IPS DF 6.9 (cell line): ENCODE results near the gene TMEM247.
"Not testable (repeated sequence)": the region's sequence is repeated elsewhere in the genome, so short reads cannot be mapped to it uniquely, and the experiment has no call there.

Experiments used
- DNase-seq: peaks from one replicate; pipeline ENCODE4 v3.0.0-alpha.2; 2013; ENCODE audit warnings: low read depth, low spot score
- H3K27ac ChIP-seq: one replicate; pipeline ENCODE4 v1.5.1; 2013; ENCODE audit warnings: low read length, control low read depth
- H3K27me3 ChIP-seq: 2 replicates; pipeline ENCODE4 v1.6.1; 2013; ENCODE audit warnings: mild to moderate bottlenecking, low read length; ENCODE audit not compliant: control insufficient read depth, insufficient read depth
- H3K36me3 ChIP-seq: 2 replicates; pipeline ENCODE4 v1.6.1; 2013; ENCODE audit warnings: low read length; ENCODE audit not compliant: control insufficient read depth, insufficient read depth
- H3K4me1 ChIP-seq: 2 replicates; pipeline ENCODE4 v1.6.1; 2013; ENCODE audit warnings: low read length; ENCODE audit not compliant: control insufficient read depth, insufficient read depth
- H3K4me3 ChIP-seq: 2 replicates; pipeline ENCODE4 v1.5.1; 2013; ENCODE audit warnings: mild to moderate bottlenecking, low read length
- H3K9me3 ChIP-seq: 2 replicates; pipeline ENCODE4 v1.6.1; 2013; ENCODE audit warnings: low read length, inconsistent platforms; ENCODE audit not compliant: control insufficient read depth, insufficient read depth
- WGBS: extraction: QIAGEN DNeasy Blood & Tissue Kit; methylation state at CpG from one replicate; pipeline ENCODE4 v1.1.7; 2013; ENCODE audit warnings: mixed read lengths, missing lambda C conversion rate; ENCODE audit not compliant: insufficient read length, insufficient coverage; 5-methylcytosine and 5-hydroxymethylcytosine counted together

Gene TMEM247

GRCh38 chr2:46471697-46472096 lies 7.7 kb upstream of the TMEM247 start:
- no peaks in the 10 kb centered on the region for H3K4me1 ChIP-seq
- no peaks in the 10 kb centered on the region for H3K36me3 ChIP-seq
- no peaks in the 10 kb centered on the region for H3K9me3 ChIP-seq
- H3K27ac ChIP-seq, result no peak overlapping the region
- H3K27me3 ChIP-seq, result no peaks in the 10 kb centered on the region
- no peak for DNase-seq
- no CpG with 5 or more reads among the region's 1 CpG for WGBS
- no peak overlapping the region for H3K4me3 ChIP-seq

GRCh38 chr2:46472165-46472564 lies 7.2 kb upstream of the TMEM247 start:
- H3K9me3 ChIP-seq, DNase-seq, H3K27ac ChIP-seq, H3K4me1 ChIP-seq, H3K36me3 ChIP-seq, H3K27me3 ChIP-seq, H3K4me3 ChIP-seq: not testable (repeated sequence)
- WGBS, result no CpG with 5 or more reads among the region's 5 CpGs

- not testable (repeated sequence) for H3K4me1 ChIP-seq, DNase-seq, H3K27ac ChIP-seq, H3K9me3 ChIP-seq, H3K36me3 ChIP-seq, H3K27me3 ChIP-seq, H3K4me3 ChIP-seq
- WGBS, result no CpG with 5 or more reads among the region's 8 CpGs
Measured at GRCh38 chr2:46477462-46477861, 1.9 kb upstream of the TMEM247 start.

- H3K4me3 ChIP-seq, result no peak overlapping the region
- H3K9me3 ChIP-seq, result no peaks in the 10 kb centered on the region
- H3K36me3 ChIP-seq, result no peaks in the 10 kb centered on the region
- H3K27ac ChIP-seq, result no peak overlapping the region
- H3K27me3 ChIP-seq, result no peaks in the 10 kb centered on the region
- H3K4me1 ChIP-seq, result no peaks in the 10 kb centered on the region
- DNase-seq, result no peak
- WGBS, result no CpG with 5 or more reads among the region's 10 CpGs
Measured at GRCh38 chr2:46477925-46478324, 1.4 kb upstream of the TMEM247 start.

GRCh38 chr2:46480562-46480961 lies 1.2 kb downstream of the TMEM247 start:
- H3K9me3 ChIP-seq, result no peaks in the 10 kb centered on the region
- H3K36me3 ChIP-seq, result no peaks in the 10 kb centered on the region
- DNase-seq, result no peak
- H3K27ac ChIP-seq, result no peak overlapping the region
- no peaks in the 10 kb centered on the region for H3K4me1 ChIP-seq
- H3K27me3 ChIP-seq, result no peaks in the 10 kb centered on the region
- no CpG with 5 or more reads among the region's 24 CpGs for WGBS
- no peak overlapping the region for H3K4me3 ChIP-seq

GRCh38 chr2:46481198-46482193 lies 2.1 kb downstream of the TMEM247 start:
- Histone ChIP-seq H3K4me3 (no peak overlapping the region), H3K4me1 (no peaks in the 10 kb centered on the region), H3K9me3 (no peaks in the 10 kb centered on the region), H3K27me3 (no peaks in the 10 kb centered on the region), H3K36me3 (no peaks in the 10 kb centered on the region), H3K27ac (no peak overlapping the region)
- DNase-seq, result no peak
- WGBS, result no CpG with 5 or more reads among the region's 6 CpGs

- Histone ChIP-seq H3K27ac (no peak overlapping the region), H3K4me1 (no peaks in the 10 kb centered on the region), H3K4me3 (no peak overlapping the region), H3K27me3 (no peaks in the 10 kb centered on the region), H3K36me3 (no peaks in the 10 kb centered on the region), H3K9me3 (no peaks in the 10 kb centered on the region)
- DNase-seq, result no peak
- no CpG with 5 or more reads among the region's 4 CpGs for WGBS
Measured at GRCh38 chr2:46482490-46482889, 3.1 kb downstream of the TMEM247 start.

- Histone ChIP-seq H3K4me1 (peaks cover 2% of the 10 kb centered on the region; the same call in 1 of the 2 replicates), H3K9me3 (no peaks in the 10 kb centered on the region), H3K4me3 (no peak overlapping the region), H3K36me3 (no peaks in the 10 kb centered on the region), H3K27ac (no peak overlapping the region), H3K27me3 (no peaks in the 10 kb centered on the region)
- WGBS, result no CpG with 5 or more reads among the region's 5 CpGs
- no peak for DNase-seq
Measured at GRCh38 chr2:46485002-46485401, 5.6 kb downstream of the TMEM247 start.

GRCh38 chr2:46486436-46486835 lies 7.1 kb downstream of the TMEM247 start:
- Histone ChIP-seq H3K9me3 (no peaks in the 10 kb centered on the region), H3K27me3 (no peaks in the 10 kb centered on the region), H3K27ac (no peak overlapping the region), H3K36me3 (no peaks in the 10 kb centered on the region), H3K4me1 (peaks cover 8% of the 10 kb centered on the region), H3K4me3 (no peak overlapping the region)
- DNase-seq, result no peak
- WGBS, result no CpG with 5 or more reads among the region's 3 CpGs

GRCh38 chr2:46487667-46488335 lies 8.4 kb downstream of the TMEM247 start:
- no peak for DNase-seq
- no peak overlapping the region for H3K27ac ChIP-seq
- no CpG with 5 or more reads among the region's 8 CpGs for WGBS
- no peaks in the 10 kb centered on the region for H3K27me3 ChIP-seq
- no peak overlapping the region for H3K4me3 ChIP-seq
- peaks cover 8% of the 10 kb centered on the region for H3K4me1 ChIP-seq
- H3K9me3 ChIP-seq, result no peaks in the 10 kb centered on the region
- H3K36me3 ChIP-seq, result no peaks in the 10 kb centered on the region
